Stromal cell of bone marrow (primary cell): ENCODE results near the gene SMIM27.

ENCODE experiments used
- DNase-seq: peaks from one replicate; pipeline ENCODE4 v3.0.0-alpha.2; 2012; ENCODE audit warnings: low read depth

Gene SMIM27

DNA sequence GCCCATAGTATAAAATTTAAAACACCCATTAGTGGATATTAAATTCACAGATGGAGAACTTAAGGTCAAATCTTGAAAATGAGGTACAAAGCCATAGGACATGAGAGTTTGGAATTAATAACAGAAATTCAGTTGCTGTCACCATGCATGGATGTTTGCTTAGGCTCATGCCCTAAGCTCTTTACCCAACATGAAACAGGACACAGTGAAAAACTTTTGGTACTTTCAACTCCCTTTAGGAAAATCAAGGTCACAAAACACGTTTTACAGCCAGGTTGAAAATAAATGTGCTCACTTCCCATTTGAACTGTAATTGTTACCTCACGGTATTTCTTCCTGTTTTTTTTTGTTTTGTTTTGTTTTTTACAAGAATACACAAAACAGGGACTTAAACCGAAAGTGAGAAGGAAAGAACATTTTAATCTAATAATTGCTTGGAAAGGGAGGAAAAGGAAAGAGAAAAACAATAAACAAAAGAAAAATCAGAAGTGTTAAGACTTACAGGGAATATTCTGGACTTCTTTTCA, 6.3 kb downstream of the SMIM27 start:
- no peak for DNase-seq

DNA sequence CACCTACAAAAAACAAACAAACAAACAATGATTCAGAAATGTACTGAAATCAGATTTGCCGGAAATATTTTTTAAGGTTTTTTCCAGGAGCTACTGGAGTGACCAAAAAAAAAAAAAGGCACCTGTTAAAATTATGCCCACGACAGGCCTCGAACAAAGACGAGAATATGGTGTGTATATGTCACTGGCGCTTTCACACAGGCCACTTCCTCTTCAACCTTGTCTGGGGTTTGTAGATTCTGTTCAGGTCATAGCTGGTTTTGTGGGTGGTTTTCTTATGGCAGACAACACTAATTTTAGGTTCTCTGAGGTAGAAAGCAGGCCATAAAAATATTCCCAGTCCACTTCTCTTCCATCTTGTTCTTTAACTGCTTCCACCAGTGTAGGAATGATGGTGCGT, 13.8 kb downstream of the SMIM27 start:
- no peak for DNase-seq

DNA sequence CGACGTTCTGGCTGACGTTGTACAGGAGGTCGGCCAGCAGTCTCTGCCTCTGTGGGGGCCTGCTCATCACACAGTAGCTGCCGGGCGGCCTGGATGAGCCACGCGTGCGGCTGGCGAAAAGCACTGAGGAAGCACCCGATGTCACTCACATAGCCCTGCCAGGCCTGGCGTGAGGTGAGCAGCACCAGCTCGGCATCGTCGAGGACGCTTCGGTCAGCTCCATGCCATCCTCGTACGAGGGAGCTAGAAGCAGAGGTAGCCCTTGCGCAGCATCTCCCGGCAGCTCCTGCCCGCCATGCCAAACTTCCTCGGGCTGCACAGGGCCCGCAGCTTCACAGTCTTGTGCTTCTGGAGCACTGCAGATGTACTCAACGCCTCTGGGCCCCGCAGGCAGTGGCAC, 14.6 kb downstream of the SMIM27 start:
- DNase-seq = no peak

DNA sequence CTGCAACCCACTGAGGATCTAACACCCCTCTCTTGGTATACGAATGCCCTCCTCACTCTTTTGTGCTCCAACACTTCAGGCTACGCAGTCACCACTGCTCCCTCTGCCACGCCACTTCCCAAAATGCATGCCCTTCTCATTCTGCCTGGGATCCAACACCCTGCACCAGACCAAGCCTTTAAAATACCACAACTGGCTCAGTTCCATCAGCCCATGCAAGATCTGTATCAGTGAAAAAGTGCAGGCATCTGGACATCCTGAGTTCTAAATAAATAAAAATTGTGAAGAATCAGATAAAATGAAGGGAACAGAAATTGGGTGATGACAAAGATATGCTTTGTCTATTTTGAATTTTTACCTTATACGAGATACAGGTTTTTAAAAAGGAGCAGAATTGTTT, 18.1 kb downstream of the SMIM27 start:
- no peak for DNase-seq

DNA sequence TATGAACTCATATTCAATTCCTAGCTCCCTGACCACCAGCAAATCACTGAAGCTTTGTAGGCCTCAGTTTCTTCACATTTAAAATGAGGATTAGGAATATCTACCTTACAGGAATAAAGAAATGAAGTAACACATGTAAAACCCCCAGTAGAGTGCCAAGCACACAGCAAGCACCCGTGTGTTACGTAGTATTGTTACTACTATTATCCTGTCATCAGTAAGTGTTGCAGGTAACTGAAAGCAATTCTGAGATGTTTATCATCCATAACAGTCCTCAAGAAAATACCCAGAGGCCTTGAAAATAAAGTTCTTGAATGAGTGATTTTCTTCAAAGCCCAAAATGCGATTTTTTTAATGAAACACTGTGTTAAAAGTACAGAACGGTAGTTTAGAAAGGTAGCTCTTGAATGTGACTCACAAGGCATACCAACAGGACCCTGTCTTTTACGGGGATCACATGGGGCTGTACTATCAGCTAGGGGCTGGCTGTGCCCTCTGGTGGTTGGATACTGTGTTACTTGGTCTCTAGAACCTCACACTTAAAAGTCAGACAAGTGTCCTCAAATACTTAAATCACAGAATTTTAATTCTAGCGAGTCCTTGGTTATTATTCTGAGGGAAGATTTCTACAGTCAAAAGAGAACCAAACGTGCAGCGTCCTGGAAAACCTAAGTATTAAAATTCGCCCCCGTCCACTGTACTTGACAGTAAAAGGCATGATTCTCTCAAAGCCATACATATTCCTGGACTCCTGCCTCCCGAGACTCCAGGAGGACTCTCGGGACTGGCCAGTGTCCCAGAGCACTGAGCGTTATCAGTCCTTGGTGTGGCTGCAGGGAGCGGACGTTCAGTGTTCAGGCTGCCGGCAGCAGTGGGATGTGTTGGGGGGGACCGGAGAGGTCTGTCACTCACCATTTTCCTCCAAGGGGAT, 20.1 kb downstream of the SMIM27 start:
- peak; percentile 49 for DNase-seq

DNA sequence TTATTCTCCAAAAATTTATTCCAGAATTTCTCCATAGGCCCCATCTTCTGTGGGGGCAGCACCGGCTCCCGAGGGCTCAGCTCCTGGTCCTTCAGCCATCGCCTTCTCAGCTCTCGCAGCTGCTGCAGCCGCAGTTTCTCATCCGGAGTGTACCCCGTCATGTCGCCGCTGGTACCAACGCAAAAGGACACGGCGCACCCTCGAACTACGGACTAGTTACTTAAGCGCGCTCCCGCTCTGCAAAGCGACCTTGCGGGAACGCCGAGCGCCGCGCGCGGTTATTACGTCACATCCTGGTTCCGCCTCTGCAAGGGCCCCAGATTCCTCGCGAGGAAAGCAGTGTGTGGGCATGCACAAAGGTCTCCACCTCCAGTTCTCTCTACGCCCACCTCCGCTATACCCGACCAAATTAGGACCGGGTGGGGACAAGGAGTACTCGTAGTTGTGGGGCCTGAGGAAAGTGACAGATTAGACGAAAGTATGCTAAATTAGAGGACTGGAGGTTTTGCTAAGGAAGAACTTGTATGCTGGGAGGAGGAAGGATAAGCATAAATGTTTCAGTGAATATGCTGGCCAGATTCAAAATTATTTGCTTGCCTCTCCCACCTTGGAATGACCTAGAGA, 20.9 kb downstream of the SMIM27 start, which contains the start of gene NDUFB6:
Gene NDUFB6, minus strand, starts transcription at position 260 of the 624 bp plus-strand sequence. Its CDS starts 99 bp downstream, at position 161.
- peak; percentile 79 for DNase-seq

DNA sequence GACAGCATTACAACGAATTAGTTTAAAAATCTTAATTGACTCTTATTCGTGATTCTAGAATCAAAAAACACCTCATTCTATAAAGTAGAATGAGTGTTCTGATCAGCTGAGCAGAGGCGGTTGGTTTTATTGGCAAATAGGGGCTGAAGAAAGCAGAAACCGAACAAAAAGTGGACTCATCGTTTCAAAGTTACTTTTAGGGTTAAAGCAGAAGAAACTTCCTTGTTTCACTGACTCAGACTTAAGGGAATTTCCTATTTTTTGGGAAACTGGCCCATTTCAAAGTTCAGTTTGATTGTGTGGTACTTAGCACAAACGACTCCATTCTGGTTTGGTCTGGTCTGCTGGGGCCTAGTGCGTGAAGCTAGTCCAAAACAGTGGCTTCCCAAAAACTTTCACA, 21.7 kb downstream of the SMIM27 start:
- DNase-seq = no peak

DNA sequence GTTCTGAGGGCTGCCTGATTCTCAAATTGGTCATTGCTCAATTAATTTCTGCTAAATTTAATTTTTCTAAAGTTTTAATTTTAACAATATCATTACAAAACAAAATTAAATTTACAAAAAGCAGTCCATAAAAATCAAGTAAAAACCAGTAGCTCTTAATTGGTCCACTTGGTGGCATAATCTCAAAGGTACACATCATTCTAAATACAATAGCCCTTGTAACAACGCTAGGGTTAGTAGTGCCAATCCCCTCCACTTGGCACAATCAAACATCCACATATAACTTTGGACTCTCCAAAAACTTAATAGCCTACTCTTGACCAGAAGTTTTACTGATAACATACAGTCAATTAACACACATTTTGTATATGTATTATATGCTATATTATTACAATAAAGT, 22.7 kb downstream of the SMIM27 start:
- DNase-seq = no peak

DNA sequence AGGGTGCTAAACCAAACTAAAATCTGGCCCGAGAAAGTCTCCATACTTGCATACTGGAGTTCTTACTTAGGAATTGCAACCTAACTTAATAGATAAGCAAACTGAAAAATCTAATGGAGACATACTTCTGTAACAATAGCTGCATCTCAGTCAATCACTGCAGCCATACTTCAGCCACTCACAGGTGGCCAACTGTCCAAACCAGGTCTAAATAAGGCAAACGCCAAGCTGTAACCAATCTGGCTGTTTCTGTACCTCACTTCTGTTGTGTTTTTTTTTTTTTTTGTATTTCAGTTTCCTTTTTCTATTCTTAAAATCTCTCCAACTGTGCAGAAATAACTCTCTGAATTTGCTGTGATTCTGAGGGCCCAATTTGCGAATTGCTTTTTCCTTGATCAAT, 25.2 kb downstream of the SMIM27 start:
- no peak for DNase-seq

DNA sequence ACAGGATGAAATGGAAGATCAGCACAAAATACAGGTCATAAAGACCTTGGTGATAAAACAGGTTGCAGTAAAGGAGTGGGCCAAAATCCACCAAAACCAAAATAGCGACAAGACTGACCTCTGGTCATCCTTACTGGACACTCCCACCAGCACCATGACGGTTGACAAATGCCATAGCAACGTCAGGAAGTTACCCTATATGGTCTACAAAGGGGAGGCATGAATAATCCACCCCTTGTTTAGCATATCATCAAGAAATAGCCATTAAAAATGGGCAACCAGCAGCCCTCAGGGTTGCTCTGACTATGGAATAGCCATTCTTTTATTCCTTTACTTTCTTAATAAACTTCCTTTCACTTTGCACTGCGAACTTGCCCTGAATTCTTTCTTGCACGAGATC, 26.8 kb downstream of the SMIM27 start:
- no peak for DNase-seq

DNA sequence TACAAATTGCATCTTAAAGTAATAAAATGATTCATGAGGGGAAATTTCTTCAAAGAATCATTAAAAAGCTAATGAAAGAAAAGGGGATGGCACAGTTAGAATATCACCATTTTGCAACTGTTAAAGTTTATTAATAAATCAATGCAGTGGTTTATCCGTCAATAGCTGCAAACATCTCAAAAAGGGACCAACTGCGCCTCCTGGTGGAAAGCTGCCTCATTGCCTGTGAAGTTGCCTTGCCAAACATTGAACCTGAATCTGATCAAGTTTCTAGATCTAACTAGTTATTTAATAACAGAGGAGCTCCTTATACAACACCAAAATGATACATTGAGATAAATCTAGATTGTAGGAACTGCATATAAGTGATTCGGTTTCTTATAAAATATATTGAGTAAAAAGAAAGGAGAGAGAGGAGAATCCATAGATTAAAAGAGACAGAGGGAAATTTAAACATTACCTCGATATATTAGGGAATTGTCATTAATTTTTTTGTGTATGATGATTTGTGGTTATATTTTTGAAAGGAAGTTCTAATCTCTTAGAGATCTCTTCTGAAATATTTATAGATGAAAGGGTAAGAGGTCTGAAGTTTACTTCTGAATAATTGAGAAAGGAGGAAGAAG, 27.7 kb downstream of the SMIM27 start:
- DNase-seq = peak; percentile 28

DNA sequence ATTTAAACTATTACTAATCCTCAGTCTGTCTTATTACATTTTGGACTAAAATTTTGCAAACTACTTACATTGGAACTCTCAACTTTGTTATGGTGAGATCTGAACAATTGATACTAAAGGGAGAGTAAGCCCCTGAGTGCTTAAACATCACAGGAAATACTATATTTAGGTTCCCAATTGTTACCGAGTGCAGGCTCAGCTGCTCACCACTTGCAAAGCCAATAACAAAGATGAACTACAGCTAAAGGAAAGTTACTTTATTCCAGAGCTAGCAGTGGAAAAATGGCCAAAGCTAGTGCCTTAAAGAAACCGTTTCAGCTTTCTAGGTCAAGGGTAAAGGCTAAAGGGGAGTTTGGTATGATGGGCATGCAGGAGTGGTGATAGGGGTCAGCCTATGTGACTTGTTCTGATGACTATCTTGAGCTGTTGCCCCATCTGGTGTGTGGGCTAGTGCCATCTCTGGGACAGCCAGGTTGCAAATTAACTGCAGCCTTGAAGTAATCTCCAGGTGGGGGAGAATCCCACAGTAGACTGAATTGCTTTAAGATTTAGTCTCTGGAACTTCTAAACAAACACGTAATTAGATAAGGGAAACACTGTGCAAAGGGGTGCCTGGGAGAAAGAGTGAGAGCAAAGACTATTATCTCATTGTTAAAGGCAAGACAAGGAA, 28.6 kb downstream of the SMIM27 start:
- no peak for DNase-seq

DNA sequence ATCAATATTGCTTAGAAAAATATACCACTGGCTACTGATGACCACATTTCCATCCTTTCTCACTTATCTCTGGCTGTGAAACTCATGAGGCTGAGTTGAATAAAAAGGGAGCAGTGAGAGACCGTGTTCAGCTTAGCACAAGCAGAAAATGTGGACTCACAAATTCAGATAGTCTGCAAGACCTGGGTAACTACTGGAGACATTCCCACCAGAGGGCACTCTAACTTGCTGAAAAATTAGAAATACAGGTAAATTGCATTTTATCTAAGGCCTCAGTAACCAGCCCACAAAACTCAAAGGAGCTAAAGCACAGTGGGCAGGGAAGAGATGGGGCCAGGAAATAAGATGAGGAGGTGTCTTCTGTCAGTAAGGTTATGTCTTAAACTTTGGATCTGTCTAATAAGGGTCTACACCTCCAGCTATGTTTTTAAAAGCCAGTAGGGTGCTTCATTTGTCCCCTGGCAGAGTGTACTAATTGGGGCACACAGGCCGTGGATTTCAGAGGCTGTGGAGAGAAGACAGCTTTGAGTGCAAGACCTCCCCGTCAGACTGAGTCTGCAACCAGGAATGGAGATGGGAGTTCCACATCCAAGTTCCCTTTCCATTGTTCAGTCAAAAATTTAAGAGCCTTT, 29.5 kb downstream of the SMIM27 start:
- peak; percentile 27 for DNase-seq

DNA sequence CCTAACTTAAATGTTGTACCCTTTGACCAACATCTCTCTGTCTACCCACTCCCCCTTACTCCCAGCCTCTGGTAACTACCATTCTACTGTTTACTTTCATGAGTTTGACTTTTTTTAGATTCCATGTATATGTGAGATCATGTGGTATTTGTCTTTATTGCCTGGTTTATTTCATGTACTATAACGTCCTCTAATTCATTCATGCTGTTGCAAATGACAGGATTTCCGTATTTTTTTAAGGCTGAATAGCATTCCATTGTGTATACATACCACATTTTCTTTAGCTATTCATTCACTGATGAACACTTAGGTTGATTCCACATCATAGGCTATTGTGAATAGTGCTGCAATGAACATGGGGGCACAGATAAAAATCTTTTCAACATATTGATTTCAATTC, 32.7 kb downstream of the SMIM27 start:
- no peak for DNase-seq

DNA sequence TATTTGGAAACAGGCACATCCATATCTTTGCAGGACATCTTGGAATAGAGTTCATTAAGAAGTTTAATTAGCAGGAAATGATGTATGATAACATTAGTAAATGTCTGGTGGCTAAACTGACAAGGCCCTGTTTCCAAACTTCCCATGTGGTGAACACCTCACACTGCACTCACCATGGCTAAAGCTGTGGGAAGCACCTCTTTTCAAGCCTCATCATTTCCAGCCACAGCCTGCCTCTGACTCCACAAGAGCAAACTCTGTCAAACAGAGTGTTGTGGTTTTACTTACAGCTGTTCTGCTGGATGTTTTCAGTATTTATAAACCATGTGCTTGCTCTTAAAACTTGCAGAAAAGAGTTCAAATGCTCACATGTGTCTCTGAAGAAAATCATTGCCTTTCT, 35.8 kb downstream of the SMIM27 start:
- peak; percentile 6 for DNase-seq

DNA sequence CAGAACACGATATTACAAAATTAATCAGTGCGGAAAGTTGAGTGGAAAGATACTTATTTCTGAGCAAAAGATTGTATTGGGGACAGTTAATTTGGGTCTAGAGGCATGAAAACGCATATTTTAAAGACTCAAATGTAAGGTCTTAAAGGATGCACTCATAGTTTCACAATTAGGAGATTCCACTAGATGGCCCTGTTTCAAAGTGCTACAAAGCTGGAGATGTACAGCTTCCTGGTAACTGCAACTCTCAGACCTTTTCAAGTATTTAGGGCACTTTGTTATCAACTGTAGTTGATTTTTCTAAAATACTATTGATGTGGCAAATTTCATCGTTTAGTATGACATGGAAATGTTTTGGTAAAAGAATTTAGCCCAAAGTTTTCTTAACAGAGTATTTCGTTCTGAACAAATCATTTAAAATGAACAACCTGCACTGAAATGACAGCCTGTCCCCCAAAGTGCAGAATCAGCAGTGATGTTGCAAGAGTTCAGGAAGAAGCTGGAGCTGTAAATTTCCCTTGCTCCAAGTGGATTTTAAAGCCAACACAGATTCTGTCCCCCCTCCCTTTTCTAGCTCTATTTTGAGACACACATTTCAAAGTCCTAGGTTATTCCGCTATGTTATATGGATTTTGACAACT, 37.1 kb downstream of the SMIM27 start:
- DNase-seq = peak; percentile 42

DNA sequence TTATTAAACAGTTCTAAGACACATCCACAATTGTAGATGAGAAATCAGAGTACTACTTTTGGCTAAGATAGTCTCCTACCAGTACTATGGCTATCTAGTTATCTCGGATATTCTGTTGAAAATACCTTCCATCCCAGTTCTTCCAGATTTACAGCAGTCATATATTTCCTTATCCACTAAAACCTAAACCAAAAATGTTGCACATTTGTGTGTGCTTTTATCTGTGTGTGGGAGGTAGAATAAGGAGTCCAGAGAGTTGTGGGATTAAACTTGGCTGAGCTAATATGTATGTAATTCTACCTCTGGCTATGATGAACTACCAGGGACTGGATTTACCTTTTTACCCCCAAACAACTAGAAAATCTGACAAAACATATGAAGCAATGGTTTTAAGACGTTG, 38.3 kb downstream of the SMIM27 start:
- no peak for DNase-seq

DNA sequence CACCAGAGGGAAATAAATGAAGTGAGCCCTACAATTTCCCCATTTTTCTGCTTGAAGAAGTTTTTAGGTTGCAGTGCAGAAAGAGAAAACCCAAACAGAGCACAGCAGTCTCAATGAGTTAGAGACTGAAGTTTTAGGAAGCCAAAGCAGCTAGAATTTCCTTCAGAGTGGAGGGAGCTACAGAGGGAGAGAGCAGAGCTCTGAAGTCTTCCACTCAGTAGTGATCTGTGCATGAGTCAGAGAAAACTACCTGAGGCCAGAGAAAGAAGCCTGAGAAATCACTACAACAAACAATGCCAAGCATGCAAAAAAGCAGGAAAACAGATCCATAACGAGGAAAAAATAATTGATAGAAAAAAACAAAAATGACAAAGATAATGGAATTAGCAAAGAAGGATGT, 38.8 kb downstream of the SMIM27 start:
- DNase-seq = no peak

DNA sequence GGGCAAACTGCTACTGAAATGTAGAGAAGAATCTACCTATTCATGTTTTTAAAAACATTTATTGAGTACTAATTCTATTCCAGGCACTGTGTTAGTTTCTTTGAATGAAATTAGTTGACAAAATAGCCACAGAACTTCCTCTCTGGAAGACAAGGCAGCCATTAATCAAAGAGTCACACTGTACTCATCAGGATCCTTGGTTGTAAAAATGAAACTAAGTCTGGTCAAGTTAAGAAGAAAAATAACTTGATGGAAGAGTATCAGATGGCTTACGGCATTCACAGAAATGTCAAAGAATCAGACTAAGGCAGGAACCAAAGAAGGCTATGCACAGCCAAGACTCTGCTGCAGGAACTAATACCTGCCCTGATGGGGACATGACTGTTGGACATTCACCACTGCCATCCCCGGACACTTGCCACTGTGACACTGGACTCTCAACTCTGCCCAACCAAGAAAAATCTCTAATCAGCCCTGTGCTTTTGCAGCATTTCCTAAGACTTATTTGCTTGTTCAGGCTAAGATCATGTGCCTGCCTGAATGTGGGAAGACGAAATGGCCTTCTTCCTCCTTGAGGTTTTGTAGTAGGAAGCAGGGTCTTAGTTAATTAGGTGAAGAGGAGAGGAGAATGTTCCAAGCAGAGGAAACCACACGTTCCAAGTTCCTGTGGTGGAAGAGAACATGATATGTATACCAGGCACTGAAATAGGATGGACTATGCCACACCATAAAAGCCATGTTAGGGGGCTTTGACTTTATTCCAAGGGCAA, 44.2 kb downstream of the SMIM27 start:
- DNase-seq = no peak

DNA sequence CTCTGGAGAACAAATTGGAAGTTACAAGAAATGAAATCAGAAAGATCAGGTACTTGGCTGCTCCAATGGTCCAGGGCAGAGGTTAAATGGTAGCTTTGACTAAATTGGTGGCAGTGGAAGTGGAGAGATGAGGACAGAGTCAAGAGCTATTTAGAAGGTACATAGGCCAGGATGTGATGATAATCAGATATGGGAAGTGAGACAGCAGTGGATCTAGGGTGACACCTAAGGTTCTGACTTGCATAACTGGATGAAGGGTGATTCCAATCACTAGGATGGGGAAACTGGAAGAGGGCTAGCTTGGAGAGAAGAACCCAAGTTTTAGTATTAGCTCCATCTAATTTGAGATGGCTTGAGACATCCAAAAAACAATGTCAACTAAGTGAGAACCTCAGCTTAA, 44.8 kb downstream of the SMIM27 start:
- DNase-seq = no peak
